Neural progenitor cell (in vitro differentiated cells): Measurements from ENCODE around the gene ADCY2.

Experiments
- EZH2 ChIP-seq: fragments of 200-600 bp; sonication (generic); IDR thresholded peaks from 2 replicates; pipeline ENCODE4 v1.6.1; 2017; ENCODE audit warnings: antibody characterized with exemption, mild to moderate bottlenecking, moderate library complexity
- EZH2phosphoT487 ChIP-seq: fragments of 200-600 bp; sonication (generic); IDR thresholded peaks from 2 replicates; pipeline ENCODE4 v1.6.1; 2017; ENCODE audit warnings: antibody characterized with exemption
- TF ChIP-seq, protein P1 (sequence below): fragments of 200-600 bp; sonication (generic); IDR thresholded peaks from 2 replicates; pipeline ENCODE4 v1.5.1; 2017; ENCODE audit warnings: antibody characterized with exemption, mild to moderate bottlenecking

GRCh38 chr5:7764452-7764851, 368.5 kb downstream of the ADCY2 start:
- TF ChIP-seq, protein P1, sequence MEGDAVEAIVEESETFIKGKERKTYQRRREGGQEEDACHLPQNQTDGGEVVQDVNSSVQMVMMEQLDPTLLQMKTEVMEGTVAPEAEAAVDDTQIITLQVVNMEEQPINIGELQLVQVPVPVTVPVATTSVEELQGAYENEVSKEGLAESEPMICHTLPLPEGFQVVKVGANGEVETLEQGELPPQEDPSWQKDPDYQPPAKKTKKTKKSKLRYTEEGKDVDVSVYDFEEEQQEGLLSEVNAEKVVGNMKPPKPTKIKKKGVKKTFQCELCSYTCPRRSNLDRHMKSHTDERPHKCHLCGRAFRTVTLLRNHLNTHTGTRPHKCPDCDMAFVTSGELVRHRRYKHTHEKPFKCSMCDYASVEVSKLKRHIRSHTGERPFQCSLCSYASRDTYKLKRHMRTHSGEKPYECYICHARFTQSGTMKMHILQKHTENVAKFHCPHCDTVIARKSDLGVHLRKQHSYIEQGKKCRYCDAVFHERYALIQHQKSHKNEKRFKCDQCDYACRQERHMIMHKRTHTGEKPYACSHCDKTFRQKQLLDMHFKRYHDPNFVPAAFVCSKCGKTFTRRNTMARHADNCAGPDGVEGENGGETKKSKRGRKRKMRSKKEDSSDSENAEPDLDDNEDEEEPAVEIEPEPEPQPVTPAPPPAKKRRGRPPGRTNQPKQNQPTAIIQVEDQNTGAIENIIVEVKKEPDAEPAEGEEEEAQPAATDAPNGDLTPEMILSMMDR = no peak
- TF ChIP-seq EZH2 (no peak), EZH2phosphoT487 (no peak)
